MM.1S (cell line): ENCODE results near the gene NIN.

Source experiments
- DNase-seq: peaks from one replicate; pipeline ENCODE4 v3.0.0-alpha.2; 2015
- H2AFZ ChIP-seq: fragments of 300-600 bp; sonication (generic); 2 replicates; pipeline ENCODE4 v1.6.0; 2016; ENCODE audit warnings: antibody characterized with exemption, low read length
- H3F3A ChIP-seq: fragments of 300-600 bp; sonication (generic); 2 replicates; pipeline ENCODE4 v1.6.1; 2016; ENCODE audit warnings: mild to moderate bottlenecking, antibody characterized with exemption, low read length, moderate library complexity, mixed read lengths; ENCODE audit not compliant: insufficient read depth
- H3K27ac ChIP-seq: fragments of 300-600 bp; sonication (generic); 2 replicates; pipeline ENCODE4 v1.5.1; 2016; ENCODE audit warnings: mild to moderate bottlenecking, low read length
- H3K27me3 ChIP-seq: fragments of 300-600 bp; sonication (generic); replicated peaks from 2 replicates; pipeline ENCODE4 v1.6.0; 2016; ENCODE audit warnings: low read length; ENCODE audit not compliant: insufficient read depth
- H3K36me3 ChIP-seq: fragments of 300-600 bp; sonication (generic); replicated peaks from 2 replicates; pipeline ENCODE4 v1.6.1; 2016; ENCODE audit warnings: mild to moderate bottlenecking, low read length, mixed read lengths; ENCODE audit not compliant: insufficient read depth
- H3K4me1 ChIP-seq: fragments of 300-600 bp; sonication (generic); 2 replicates; pipeline ENCODE4 v1.6.1; 2016; ENCODE audit warnings: low read length, mixed read lengths
- H3K4me2 ChIP-seq: fragments of 300-600 bp; sonication (generic); 2 replicates; pipeline ENCODE4 v1.6.0; 2016; ENCODE audit warnings: low read depth, low read length
- H3K4me3 ChIP-seq: fragments of 300-600 bp; sonication (generic); 2 replicates; pipeline ENCODE4 v1.5.1; 2016; ENCODE audit warnings: low read length, mixed read lengths
- H3K79me2 ChIP-seq: fragments of 300-600 bp; sonication (generic); 2 replicates; pipeline ENCODE4 v1.6.1; 2016; ENCODE audit warnings: mixed run types, low read length, mixed read lengths
- H3K9ac ChIP-seq: fragments of 300-600 bp; sonication (generic); 2 replicates; pipeline ENCODE4 v1.6.1; 2016; ENCODE audit warnings: low read length, mixed read lengths
- H3K9me2 ChIP-seq: fragments of 300-600 bp; sonication (generic); replicated peaks from 2 replicates; pipeline ENCODE4 v1.6.1; 2016; ENCODE audit warnings: mild to moderate bottlenecking, low read length, mixed read lengths; ENCODE audit not compliant: insufficient read depth
- H3K9me3 ChIP-seq: fragments of 300-600 bp; sonication (generic); replicated peaks from 2 replicates; pipeline ENCODE4 v1.6.1; 2016; ENCODE audit warnings: mild to moderate bottlenecking, low read length, mixed read lengths; ENCODE audit not compliant: insufficient read depth
- H4K20me1 ChIP-seq: fragments of 300-600 bp; sonication (generic); 2 replicates; pipeline ENCODE4 v1.6.1; 2016; ENCODE audit warnings: mild to moderate bottlenecking, low read length, moderate library complexity, mixed read lengths; ENCODE audit not compliant: insufficient read depth
- CTCF ChIP-seq: fragments of 300-600 bp; sonication (generic); IDR thresholded peaks from 2 replicates; pipeline ENCODE4 v1.5.1; 2016; ENCODE audit warnings: antibody characterized with exemption, low read length, mixed read lengths
- EZH2 ChIP-seq: fragments of 300-600 bp; sonication (generic); optimal IDR thresholded peaks from 2 replicates; pipeline ENCODE3; 2017; ENCODE audit warnings: low read depth, mild to moderate bottlenecking, antibody characterized with exemption, low read length, mixed read lengths
- EZH2phosphoT487 ChIP-seq: fragments of 300-600 bp; sonication (generic); IDR thresholded peaks from 2 replicates; pipeline ENCODE4 v1.6.1; 2018; ENCODE audit warnings: antibody characterized with exemption, low read length

Gene NIN

GRCh38 chr14:50860478-50861086, 29.6 kb upstream of the NIN start:
- Histone ChIP-seq H3K4me2 (peak overlapping the region; percentile 91), H2AFZ (0 out of 2 replicates have a peak overlapping the region, but pooled peaks have one; percentile 19), H3F3A (no peaks in the 10 kb centered on the region), H3K4me3 (peak overlapping the region; percentile 61), H3K27ac (no peak overlapping the region), H3K9me2 (no peaks in the 10 kb centered on the region), H3K36me3 (no peaks in the 10 kb centered on the region), H3K9me3 (no peaks in the 10 kb centered on the region), H3K79me2 (no peaks in the 10 kb centered on the region), H4K20me1 (no peaks in the 10 kb centered on the region), H3K4me1 (no peaks in the 10 kb centered on the region), H3K9ac (no peak overlapping the region), H3K27me3 (no peaks in the 10 kb centered on the region)
- peak; percentile 64 for DNase-seq
- TF ChIP-seq EZH2phosphoT487 (no peak), CTCF (peak; percentile 38)

- Histone ChIP-seq H4K20me1 (no peaks in the 10 kb centered on the region), H3K79me2 (no peaks in the 10 kb centered on the region), H3K27ac (no peak overlapping the region), H3K27me3 (no peaks in the 10 kb centered on the region), H2AFZ (no peak overlapping the region), H3K9me3 (no peaks in the 10 kb centered on the region), H3F3A (no peaks in the 10 kb centered on the region), H3K9ac (no peak overlapping the region), H3K4me2 (peak overlapping the region; percentile 91; the same call in 1 of the 2 replicates), H3K9me2 (no peaks in the 10 kb centered on the region), H3K4me3 (0 out of 2 replicates have a peak overlapping the region, but pooled peaks have one; percentile 10), H3K36me3 (no peaks in the 10 kb centered on the region), H3K4me1 (no peaks in the 10 kb centered on the region)
- no peak for DNase-seq
- no peak for TF ChIP-seq EZH2
Observed at GRCh38 chr14:50859296-50859624, 28.3 kb upstream of the NIN start.

- Histone ChIP-seq H3K27me3 (no peaks in the 10 kb centered on the region), H3K27ac (no peak overlapping the region), H3K9me3 (no peaks in the 10 kb centered on the region), H3K9me2 (no peaks in the 10 kb centered on the region), H3K36me3 (no peaks in the 10 kb centered on the region), H3K4me2 (no peak overlapping the region), H2AFZ (no peak overlapping the region), H3K9ac (no peak overlapping the region), H3F3A (no peaks in the 10 kb centered on the region), H4K20me1 (no peaks in the 10 kb centered on the region), H3K4me3 (no peak overlapping the region), H3K79me2 (no peaks in the 10 kb centered on the region), H3K4me1 (no peaks in the 10 kb centered on the region)
- TF ChIP-seq CTCF (no peak), EZH2 (no peak)
- no peak for DNase-seq
Observed at GRCh38 chr14:50856660-50857059, 25.7 kb upstream of the NIN start.

GRCh38 chr14:50855558-50855957, 24.6 kb upstream of the NIN start:
- H3K9ac ChIP-seq = no peak overlapping the region
- H3K4me3 ChIP-seq = no peak overlapping the region
- H3K4me2 ChIP-seq = no peak overlapping the region
- H2AFZ ChIP-seq = no peak overlapping the region
- H3K27ac ChIP-seq = no peak overlapping the region
- TF ChIP-seq CTCF (no peak), EZH2 (no peak), EZH2phosphoT487 (no peak)
- H4K20me1 ChIP-seq = no peaks in the 10 kb centered on the region
- no peaks in the 10 kb centered on the region for H3K9me2 ChIP-seq
- H3K4me1 ChIP-seq = no peaks in the 10 kb centered on the region
- no peaks in the 10 kb centered on the region for H3K9me3 ChIP-seq
- no peaks in the 10 kb centered on the region for H3K79me2 ChIP-seq
- H3K27me3 ChIP-seq = no peaks in the 10 kb centered on the region
- no peaks in the 10 kb centered on the region for H3F3A ChIP-seq
- DNase-seq = no peak
- no peaks in the 10 kb centered on the region for H3K36me3 ChIP-seq
